ENCODE measurements around the gene IYD.

Gene IYD

GRCh38 chr6:150416128-150416527 is 47.3 kb downstream of the IYD start:
- no peaks in the 10 kb centered on the region for H3K36me3 ChIP-seq (ENCODE audit: insufficient read depth, low read length)
- H3K79me2 ChIP-seq (ENCODE audit: insufficient read depth, low read length) = no peaks in the 10 kb centered on the region
- no peak overlapping the region for H3K27ac ChIP-seq (ENCODE audit: low read length)
- H2AFZ ChIP-seq (ENCODE audit: low read depth, low read length) = no peak overlapping the region
- TF ChIP-seq CTCF (IDR thresholded peaks at IDR 0.05; ENCODE audit: borderline replicate concordance, extremely low read depth, low read length, poor library complexity, severe bottlenecking) = no peak
- TF ChIP-seq EZH2 (IDR thresholded peaks at IDR 0.05; ENCODE audit: borderline replicate concordance, low read depth, low read length, severe bottlenecking) = no peak
- H3K9me3 ChIP-seq (ENCODE audit: insufficient read depth, low read length, severe bottlenecking) = no peaks in the 10 kb centered on the region
- no peak overlapping the region for H3K4me2 ChIP-seq (ENCODE audit: insufficient read depth, low read length)
- no peak overlapping the region for H3K4me3 ChIP-seq (ENCODE audit: low read depth in 1 of 2, low read length in 2 of 2)
- no peaks in the 10 kb centered on the region; the same call in 1 of the 2 replicates for H3K4me1 ChIP-seq (ENCODE audit: insufficient read depth, low read length)
- H4K20me1 ChIP-seq (ENCODE audit: insufficient read depth, low read length) = no peaks in the 10 kb centered on the region
- ATAC-seq (ENCODE audit: insufficient read depth, low read depth) = no peak
- no peak for DNase-seq
- H3K27me3 ChIP-seq (ENCODE audit: insufficient read depth, low read length, poor library complexity) = peaks cover 19% of the 10 kb centered on the region
- no peak overlapping the region for H3K9ac ChIP-seq (ENCODE audit: low read depth, low read length)

GRCh38 chr6:150417250-150417649 is 48.4 kb downstream of the IYD start:
- no peak overlapping the region for H3K27ac ChIP-seq (ENCODE audit: low read length)
- no peaks in the 10 kb centered on the region for H3K36me3 ChIP-seq (ENCODE audit: insufficient read depth, low read length)
- no peaks in the 10 kb centered on the region; the same call in 1 of the 2 replicates for H3K4me1 ChIP-seq (ENCODE audit: insufficient read depth, low read length)
- TF ChIP-seq EZH2 (IDR thresholded peaks at IDR 0.05; ENCODE audit: borderline replicate concordance, low read depth, low read length, severe bottlenecking) (no peak), CTCF (IDR thresholded peaks at IDR 0.05; ENCODE audit: borderline replicate concordance, extremely low read depth, low read length, poor library complexity, severe bottlenecking) (no peak)
- H3K9me3 ChIP-seq (ENCODE audit: insufficient read depth, low read length, severe bottlenecking) = no peaks in the 10 kb centered on the region
- DNase-seq (no peak), ATAC-seq (ENCODE audit: insufficient read depth, low read depth) (no peak)
- H4K20me1 ChIP-seq (ENCODE audit: insufficient read depth, low read length) = no peaks in the 10 kb centered on the region
- H3K9ac ChIP-seq (ENCODE audit: low read depth, low read length) = no peak overlapping the region
- no peaks in the 10 kb centered on the region for H3K79me2 ChIP-seq (ENCODE audit: insufficient read depth, low read length)
- H3K27me3 ChIP-seq (ENCODE audit: insufficient read depth, low read length, poor library complexity) = peaks cover 19% of the 10 kb centered on the region
- H3K4me2 ChIP-seq (ENCODE audit: insufficient read depth, low read length) = no peak overlapping the region
- no peak overlapping the region for H2AFZ ChIP-seq (ENCODE audit: low read depth, low read length)
- H3K4me3 ChIP-seq (ENCODE audit: low read depth in 1 of 2, low read length in 2 of 2) = no peak overlapping the region

GRCh38 chr6:150417899-150418826 is 49.4 kb downstream of the IYD start:
- Histone ChIP-seq H3K9me3 (ENCODE audit: insufficient read depth, low read length, severe bottlenecking) (no peaks in the 10 kb centered on the region), H3K9ac (ENCODE audit: low read depth, low read length) (no peak overlapping the region), H3K27ac (ENCODE audit: low read length) (no peak overlapping the region), H4K20me1 (ENCODE audit: insufficient read depth, low read length) (no peaks in the 10 kb centered on the region), H3K4me3 (ENCODE audit: low read depth in 1 of 2, low read length in 2 of 2) (no peak overlapping the region), H3K4me2 (ENCODE audit: insufficient read depth, low read length) (no peak overlapping the region), H3K79me2 (ENCODE audit: insufficient read depth, low read length) (no peaks in the 10 kb centered on the region), H3K36me3 (ENCODE audit: insufficient read depth, low read length) (no peaks in the 10 kb centered on the region), H2AFZ (ENCODE audit: low read depth, low read length) (no peak overlapping the region), H3K27me3 (ENCODE audit: insufficient read depth, low read length, poor library complexity) (peaks cover 19% of the 10 kb centered on the region), H3K4me1 (ENCODE audit: insufficient read depth, low read length) (no peaks in the 10 kb centered on the region; the same call in 1 of the 2 replicates)
- TF ChIP-seq EZH2 (IDR thresholded peaks at IDR 0.05; ENCODE audit: borderline replicate concordance, low read depth, low read length, severe bottlenecking) (no peak), CTCF (IDR thresholded peaks at IDR 0.05; ENCODE audit: borderline replicate concordance, extremely low read depth, low read length, poor library complexity, severe bottlenecking) (peak; percentile 72)
- ATAC-seq (ENCODE audit: insufficient read depth, low read depth) (peak; percentile 87), DNase-seq (peak; percentile 33)

Data from DND-41 (cell line).